GM13976 (cell line): Measurements from ENCODE around the gene UGT1A8.
"Not testable (repeated sequence)": the region's sequence is repeated elsewhere in the genome, so short reads cannot be mapped to it uniquely, and the experiment has no call there.

Experiments used
- DNase-seq: peaks from one replicate; pipeline ENCODE4 v3.0.0; 2012; ENCODE audit warnings: low spot score
- in situ Hi-C: fragments of 300-500 bp; cut with MboI; formaldehyde crosslinking; loops from one replicate; pipeline ENCODE4 v1.12.0; 2022; ENCODE audit warnings: low sequenced_read_pairs, mixed read lengths, inconsistent platforms; ENCODE audit not compliant: unreplicated experiment
- TF ChIP-seq, protein P1 (sequence below): IDR thresholded peaks from 2 replicates; pipeline ENCODE4 v1.5.1; 2012; ENCODE audit warnings: borderline replicate concordance, mild to moderate bottlenecking; ENCODE audit not compliant: insufficient read depth; ENCODE audit errors: extremely low read depth, missing control alignments, control extremely low read depth

The UGT1A8 gene

GRCh38 chr2:233691443-233692433, 74.3 kb downstream of the UGT1A8 start:
- in situ Hi-C loops: no loop called here
- TF ChIP-seq, protein P1, sequence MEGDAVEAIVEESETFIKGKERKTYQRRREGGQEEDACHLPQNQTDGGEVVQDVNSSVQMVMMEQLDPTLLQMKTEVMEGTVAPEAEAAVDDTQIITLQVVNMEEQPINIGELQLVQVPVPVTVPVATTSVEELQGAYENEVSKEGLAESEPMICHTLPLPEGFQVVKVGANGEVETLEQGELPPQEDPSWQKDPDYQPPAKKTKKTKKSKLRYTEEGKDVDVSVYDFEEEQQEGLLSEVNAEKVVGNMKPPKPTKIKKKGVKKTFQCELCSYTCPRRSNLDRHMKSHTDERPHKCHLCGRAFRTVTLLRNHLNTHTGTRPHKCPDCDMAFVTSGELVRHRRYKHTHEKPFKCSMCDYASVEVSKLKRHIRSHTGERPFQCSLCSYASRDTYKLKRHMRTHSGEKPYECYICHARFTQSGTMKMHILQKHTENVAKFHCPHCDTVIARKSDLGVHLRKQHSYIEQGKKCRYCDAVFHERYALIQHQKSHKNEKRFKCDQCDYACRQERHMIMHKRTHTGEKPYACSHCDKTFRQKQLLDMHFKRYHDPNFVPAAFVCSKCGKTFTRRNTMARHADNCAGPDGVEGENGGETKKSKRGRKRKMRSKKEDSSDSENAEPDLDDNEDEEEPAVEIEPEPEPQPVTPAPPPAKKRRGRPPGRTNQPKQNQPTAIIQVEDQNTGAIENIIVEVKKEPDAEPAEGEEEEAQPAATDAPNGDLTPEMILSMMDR: no peak
- DNase-seq: no peak

GRCh38 chr2:233692648-233693047, 75.2 kb downstream of the UGT1A8 start, which contains the start of gene UGT1A6:
Gene UGT1A6 (plus strand): TSS chr2:233692890. CDS start chr2:233693005, 115 bp downstream.
- in situ Hi-C loops: no loop called here
- no peak for DNase-seq
- TF ChIP-seq, protein P1: no peak

DNA sequence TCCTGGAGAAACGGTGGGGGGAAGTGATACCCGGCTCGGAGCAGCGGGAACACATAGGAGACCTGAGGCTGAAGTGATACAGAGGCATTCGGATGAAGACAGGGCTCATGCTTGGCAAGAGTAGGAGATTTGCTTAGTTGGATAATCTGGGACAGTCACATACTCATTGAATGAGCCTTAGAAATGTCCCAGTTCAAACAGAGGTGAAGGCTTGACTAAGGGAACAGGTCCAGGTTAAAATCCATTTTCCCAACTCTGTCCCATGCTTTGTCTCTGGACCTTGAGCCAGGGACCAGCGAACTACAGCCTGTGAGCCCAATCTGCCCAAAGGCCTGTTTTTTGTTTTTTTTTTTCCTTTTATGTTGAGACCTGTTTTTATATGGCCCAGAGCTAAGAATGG, 76.5 kb downstream of the UGT1A8 start:
- TF ChIP-seq, protein P1: no peak
- in situ Hi-C loops: no loop called here
- no peak for DNase-seq

- TF ChIP-seq, protein P1: no peak
- in situ Hi-C loops: no loop called here
- DNase-seq: no peak
These were observed 81.3 kb downstream of the UGT1A8 start for GRCh38 chr2:233698740-233699139.

GRCh38 chr2:233699424-233700027, 82.1 kb downstream of the UGT1A8 start:
- TF ChIP-seq, protein P1: no peak
- no peak for DNase-seq
- in situ Hi-C loops: loop anchor here (25.0 kb wide), 2 partner anchors 237 to 412 kb away; no protein-coding TSS in a partner anchor

DNA sequence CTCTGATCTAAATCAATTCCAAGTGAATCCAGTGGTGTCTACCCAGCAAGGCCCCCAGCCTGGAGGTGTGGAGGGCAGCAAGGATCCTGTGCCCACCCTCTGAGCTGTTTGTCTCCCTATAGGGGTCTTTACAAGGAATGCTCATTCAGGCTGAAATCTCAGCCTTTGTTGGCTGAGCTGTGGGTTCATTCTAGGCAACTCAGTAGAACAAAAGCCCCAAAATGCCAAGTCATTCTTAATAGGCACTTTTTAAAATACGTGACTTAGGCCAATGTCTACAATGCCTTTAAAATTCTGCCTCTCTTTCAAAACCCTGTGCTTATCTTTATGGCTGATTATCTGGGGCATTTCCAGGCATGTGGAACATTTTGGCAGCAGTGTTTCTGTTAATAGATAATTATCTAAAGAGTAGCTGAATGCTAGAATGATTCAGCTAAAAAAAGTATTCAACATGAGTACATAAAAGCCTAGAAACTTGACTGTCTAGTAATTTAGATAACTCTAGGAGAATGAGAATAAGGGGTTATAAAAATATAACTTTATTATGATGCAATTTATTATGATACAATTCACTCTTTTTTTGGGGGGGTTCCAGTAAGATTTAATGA, 82.7 kb downstream of the UGT1A8 start:
- TF ChIP-seq, protein P1: no peak
- in situ Hi-C loops: loop anchor here (25.0 kb wide), 2 partner anchors 238 to 413 kb away; no protein-coding TSS in a partner anchor
- no peak for DNase-seq

GRCh38 chr2:233700842-233701241, 83.4 kb downstream of the UGT1A8 start:
- in situ Hi-C loops: loop anchor here (25.0 kb wide), 2 partner anchors 239 to 414 kb away; no protein-coding TSS in a partner anchor
- DNase-seq: not testable (repeated sequence)
